Lower leg skin (tissue), 3 donors: ENCODE measurements around the gene PRR20A.

Experiments used
- POLR2A ChIP-seq, 2 donors: fragments of 450-650 bp; IDR thresholded peaks; one replicate each; pipeline ENCODE4 v1.6.1; 2016 to 2017; ENCODE audit warnings: antibody characterized with exemption in 2 of 2, mild to moderate bottlenecking in 1 of 2, moderate library complexity in 1 of 2
- TF ChIP-seq, protein P1 (sequence below), 3 donors: fragments of 450-650 bp; IDR thresholded peaks; one replicate each; pipeline ENCODE4 v1.5.1; 2016; ENCODE audit warnings: antibody characterized with exemption in 3 of 3, mild to moderate bottlenecking in 3 of 3, moderate library complexity in 2 of 3

DNA sequence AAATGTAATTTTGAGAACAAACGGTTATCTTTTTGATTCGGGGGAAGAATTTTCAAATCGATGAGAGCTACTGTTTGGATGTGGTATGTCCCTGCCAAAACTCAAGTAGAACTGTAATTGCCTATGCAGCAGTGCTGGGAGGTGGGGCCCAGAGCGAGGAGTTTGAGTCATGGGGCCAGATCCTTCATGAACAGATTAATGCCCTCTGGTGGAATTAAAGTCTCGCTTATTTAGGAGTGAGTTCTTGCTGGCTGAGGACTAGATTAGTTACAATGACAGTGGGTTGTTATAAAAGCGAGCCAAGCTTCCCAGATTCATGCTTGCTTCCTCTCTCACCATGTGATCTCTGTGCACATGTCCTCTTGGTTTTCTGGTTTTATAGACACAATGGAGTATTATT lies 11.8 kb upstream of the PRR20A start:
- TF ChIP-seq, protein P1, sequence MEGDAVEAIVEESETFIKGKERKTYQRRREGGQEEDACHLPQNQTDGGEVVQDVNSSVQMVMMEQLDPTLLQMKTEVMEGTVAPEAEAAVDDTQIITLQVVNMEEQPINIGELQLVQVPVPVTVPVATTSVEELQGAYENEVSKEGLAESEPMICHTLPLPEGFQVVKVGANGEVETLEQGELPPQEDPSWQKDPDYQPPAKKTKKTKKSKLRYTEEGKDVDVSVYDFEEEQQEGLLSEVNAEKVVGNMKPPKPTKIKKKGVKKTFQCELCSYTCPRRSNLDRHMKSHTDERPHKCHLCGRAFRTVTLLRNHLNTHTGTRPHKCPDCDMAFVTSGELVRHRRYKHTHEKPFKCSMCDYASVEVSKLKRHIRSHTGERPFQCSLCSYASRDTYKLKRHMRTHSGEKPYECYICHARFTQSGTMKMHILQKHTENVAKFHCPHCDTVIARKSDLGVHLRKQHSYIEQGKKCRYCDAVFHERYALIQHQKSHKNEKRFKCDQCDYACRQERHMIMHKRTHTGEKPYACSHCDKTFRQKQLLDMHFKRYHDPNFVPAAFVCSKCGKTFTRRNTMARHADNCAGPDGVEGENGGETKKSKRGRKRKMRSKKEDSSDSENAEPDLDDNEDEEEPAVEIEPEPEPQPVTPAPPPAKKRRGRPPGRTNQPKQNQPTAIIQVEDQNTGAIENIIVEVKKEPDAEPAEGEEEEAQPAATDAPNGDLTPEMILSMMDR (IDR thresholded peaks at IDR 0.05) = no peak
- TF ChIP-seq POLR2A (IDR thresholded peaks at IDR 0.05) = no peak
